NCI-H2196 (cell line): ENCODE results near the gene TCF19.
A peak's percentile ranks its signal among the peaks of the same experiment; 100 is the strongest.

ENCODE experiments used
- DNase-seq: peaks from one replicate; lab custom pipeline; 2025; ENCODE audit not compliant: unreplicated experiment; lab: John Stamatoyannopoulos, UW

TCF19 gene

GRCh38 chr6:31202259-31203166, 44.1 kb downstream of the TCF19 start:
- DNase-seq = peak; percentile 50

GRCh38 chr6:31203345-31203979, 45.1 kb downstream of the TCF19 start:
- peak; percentile 84 for DNase-seq

- DNase-seq = no peak
Measured at GRCh38 chr6:31204751-31205145, 46.4 kb downstream of the TCF19 start.

GRCh38 chr6:31205638-31206037, 47.2 kb downstream of the TCF19 start:
- no peak for DNase-seq

GRCh38 chr6:31208506-31208905, 50.1 kb downstream of the TCF19 start:
- DNase-seq = no peak

- DNase-seq = no peak
Measured at GRCh38 chr6:31209137-31209536, 50.7 kb downstream of the TCF19 start.

- DNase-seq = no peak
Measured at GRCh38 chr6:31210123-31210522, 51.7 kb downstream of the TCF19 start.

- no peak for DNase-seq
Measured at GRCh38 chr6:31210741-31211532, 52.5 kb downstream of the TCF19 start.
